ENCODE results near the gene TTLL12.

DNA sequence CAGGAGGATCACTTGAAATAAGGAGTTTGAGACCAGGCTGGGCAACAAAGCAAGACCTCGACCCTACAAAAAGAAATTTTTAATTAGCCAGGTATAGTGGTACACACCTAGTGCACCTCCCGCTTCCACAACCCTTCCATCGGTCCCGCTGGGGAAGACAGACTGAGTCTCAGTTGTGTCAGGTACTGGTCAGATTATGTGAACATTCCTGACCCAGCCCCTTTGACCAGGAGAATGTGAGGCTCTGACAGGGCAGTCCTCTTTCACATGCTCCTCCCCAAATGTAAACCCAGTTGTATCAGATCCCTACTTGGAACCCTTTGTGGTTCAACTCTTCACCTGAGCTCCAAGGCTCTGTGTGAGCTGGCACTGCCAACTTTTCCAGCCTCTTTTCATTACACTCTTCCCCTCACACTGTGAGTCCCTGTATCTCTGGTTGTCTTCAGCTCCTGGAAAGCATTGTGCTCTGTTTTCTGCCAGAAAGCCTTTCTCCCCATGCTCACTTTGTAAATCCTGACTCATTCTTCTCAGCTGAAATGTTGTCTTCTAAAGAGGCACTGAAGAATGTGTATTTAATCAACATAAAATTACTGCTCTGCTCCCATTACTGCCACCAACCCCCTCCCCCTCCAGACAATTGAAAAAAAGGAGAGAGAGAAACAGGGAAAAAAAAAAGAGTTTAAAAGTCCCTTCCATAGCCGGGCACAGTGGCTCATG, 2.1 kb upstream of the TTLL12 start:
- TF ChIP-seq GATA3 (IDR thresholded peaks at IDR 0.05; ENCODE audit: low read depth, low read length) (no peak), GATA2 (IDR thresholded peaks at IDR 0.05; ENCODE audit: low read depth, low read length) (no peak)
